HEK293 (cell line): ENCODE results near the gene COL19A1.

Experiments
- CTCF ChIA-PET: fragments of 350-600 bp; formaldehyde crosslinking; extraction: SDS; loops from one replicate; lab custom pipeline; 2021; ENCODE audit warnings: antibody characterized with exemption; lab: Yijun Ruan, JAX
- POLR2A ChIA-PET: fragments of 300-600 bp; formaldehyde crosslinking; extraction: SDS; loops from one replicate; lab custom pipeline; 2020; ENCODE audit warnings: antibody characterized with exemption, inconsistent platforms; lab: Yijun Ruan, JAX
- H3K27ac ChIP-seq: fragments of 200-500 bp; sonication (Bioruptor generic); 2 replicates; pipeline ENCODE4 v1.5.1; 2014; ENCODE audit warnings: low read depth, low read length, control low read depth, inconsistent platforms; ENCODE audit errors: extremely low read depth
- H3K36me3 ChIP-seq, 2 experiments: fragments of 200-500 bp in 1 of 2; sonication (Bioruptor generic) in 1 of 2; 1 replicate in 1 of 2; 2 replicates in 1 of 2; pipeline ENCODE4 v1.5.1; 2014 to 2017; ENCODE audit warnings: inconsistent platforms in 2 of 2, low read length in 2 of 2; ENCODE audit not compliant: control insufficient read depth in 2 of 2, insufficient read depth in 1 of 2
- H3K4me1 ChIP-seq: fragments of 200-500 bp; sonication (Bioruptor generic); 2 replicates; pipeline ENCODE4 v1.5.1; 2014; ENCODE audit warnings: mild to moderate bottlenecking, low read length, inconsistent platforms; ENCODE audit not compliant: control insufficient read depth, insufficient read depth
- H3K4me3 ChIP-seq: 2 replicates; pipeline ENCODE4 v1.5.1; 2011; ENCODE audit warnings: low read depth, mild to moderate bottlenecking, control low read depth, low read length, moderate library complexity
- H3K9me3 ChIP-seq: fragments of 200-500 bp; sonication (Bioruptor generic); 2 replicates; pipeline ENCODE4 v1.5.1; 2014; ENCODE audit warnings: low read depth, low read length, inconsistent platforms; ENCODE audit not compliant: control insufficient read depth, insufficient read depth
- ATF2 ChIP-seq: fragments of 450-650 bp; formaldehyde crosslinking; IDR thresholded peaks from 2 replicates; pipeline ENCODE4 v1.5.1; 2016; ENCODE audit warnings: missing biosample characterization, missing genetic modification characterization, low read depth
- ELK4 ChIP-seq: IDR thresholded peaks from 2 replicates; pipeline ENCODE4 v1.6.1; 2011; ENCODE audit warnings: mild to moderate bottlenecking, low read depth, low read length, borderline replicate concordance
- GLI2 ChIP-seq: fragments of 450-650 bp; formaldehyde crosslinking; IDR thresholded peaks from 2 replicates; pipeline ENCODE4; 2017; ENCODE audit warnings: missing biosample characterization, missing genetic modification characterization, low read depth, borderline replicate concordance
- REPIN1 ChIP-seq: fragments of 450-650 bp; formaldehyde crosslinking; IDR thresholded peaks from 2 replicates; pipeline ENCODE4 v1.5.1; 2017; ENCODE audit warnings: missing biosample characterization, missing genetic modification characterization, low read depth
- SP3 ChIP-seq: fragments of 450-650 bp; formaldehyde crosslinking; IDR thresholded peaks from 2 replicates; pipeline ENCODE4 v1.5.1; 2016; ENCODE audit warnings: missing biosample characterization, missing genetic modification characterization
- TSHZ1 ChIP-seq: fragments of 450-650 bp; formaldehyde crosslinking; IDR thresholded peaks from 2 replicates; pipeline ENCODE4 v1.5.1; 2016; ENCODE audit warnings: missing biosample characterization, missing genetic modification characterization, borderline replicate concordance
- ZBTB21 ChIP-seq: fragments of 450-650 bp; formaldehyde crosslinking; IDR thresholded peaks from 2 replicates; pipeline ENCODE4 v1.5.1; 2017; ENCODE audit warnings: missing biosample characterization, missing genetic modification characterization
- ZBTB44 ChIP-seq: fragments of 450-650 bp; IDR thresholded peaks from 2 replicates; pipeline ENCODE4 v1.5.1; 2018; ENCODE audit warnings: missing biosample characterization, mild to moderate bottlenecking, missing genetic modification characterization
- ZFP3 ChIP-seq: fragments of 450-650 bp; formaldehyde crosslinking; IDR thresholded peaks from 2 replicates; pipeline ENCODE4 v1.5.1; 2016; ENCODE audit warnings: low read depth, missing biosample characterization, missing genetic modification characterization
- ZFP37 ChIP-seq: fragments of 450-650 bp; formaldehyde crosslinking; IDR thresholded peaks from 2 replicates; pipeline ENCODE4 v1.5.1; 2016; ENCODE audit warnings: missing biosample characterization, missing genetic modification characterization
- ZNF132 ChIP-seq: fragments of 450-650 bp; formaldehyde crosslinking; IDR thresholded peaks from 2 replicates; pipeline ENCODE4 v1.5.1; 2017; ENCODE audit warnings: missing biosample characterization, missing genetic modification characterization, borderline replicate concordance
- ZNF138 ChIP-seq: fragments of 450-650 bp; formaldehyde crosslinking; IDR thresholded peaks from 2 replicates; pipeline ENCODE4 v1.5.1; 2016; ENCODE audit warnings: missing biosample characterization, missing genetic modification characterization, borderline replicate concordance
- ZNF148 ChIP-seq: fragments of 450-650 bp; formaldehyde crosslinking; IDR thresholded peaks from 2 replicates; pipeline ENCODE4 v1.5.0; 2017; ENCODE audit warnings: missing biosample characterization, missing genetic modification characterization, borderline replicate concordance
- ZNF391 ChIP-seq: fragments of 450-650 bp; formaldehyde crosslinking; IDR thresholded peaks from 2 replicates; pipeline ENCODE4 v1.5.1; 2016; ENCODE audit warnings: low read depth, missing biosample characterization, missing genetic modification characterization, borderline replicate concordance
- ZNF513 ChIP-seq: fragments of 450-650 bp; IDR thresholded peaks from 2 replicates; pipeline ENCODE4 v1.5.1; 2018; ENCODE audit warnings: missing biosample characterization, missing genetic modification characterization
- ZNF521 ChIP-seq: fragments of 450-650 bp; formaldehyde crosslinking; IDR thresholded peaks from 2 replicates; pipeline ENCODE4 v1.5.1; 2017; ENCODE audit warnings: missing biosample characterization, mild to moderate bottlenecking, missing genetic modification characterization
- ZNF580 ChIP-seq: fragments of 450-650 bp; formaldehyde crosslinking; IDR thresholded peaks from 2 replicates; pipeline ENCODE4 v1.5.1; 2016; ENCODE audit warnings: missing biosample characterization, missing genetic modification characterization
- ZNF610 ChIP-seq: fragments of 450-650 bp; formaldehyde crosslinking; IDR thresholded peaks from 2 replicates; pipeline ENCODE4 v1.5.1; 2016; ENCODE audit warnings: missing biosample characterization, missing genetic modification characterization, borderline replicate concordance
- ZNF621 ChIP-seq: fragments of 450-650 bp; formaldehyde crosslinking; IDR thresholded peaks from 2 replicates; pipeline ENCODE4 v1.5.1; 2017; ENCODE audit warnings: missing biosample characterization, missing genetic modification characterization
- ZNF707 ChIP-seq: fragments of 450-650 bp; formaldehyde crosslinking; IDR thresholded peaks from 2 replicates; pipeline ENCODE4 v1.5.1; 2016; ENCODE audit warnings: missing biosample characterization, missing genetic modification characterization
- ZNF791 ChIP-seq: fragments of 450-650 bp; formaldehyde crosslinking; IDR thresholded peaks from 2 replicates; pipeline ENCODE4 v1.5.1; 2016; ENCODE audit warnings: missing biosample characterization, missing genetic modification characterization

COL19A1 gene

GRCh38 chr6:69818223-69818930 lies 48.0 kb upstream of the COL19A1 start:
- no peaks in the 10 kb centered on the region for H3K4me1 ChIP-seq
- no peaks in the 10 kb centered on the region for H3K9me3 ChIP-seq
- TF ChIP-seq ZNF791 (no peak), ZNF521 (tag by site-specific recombination) (no peak), SP3 (tag by site-specific recombination) (no peak), ZNF513 (tag by site-specific recombination) (no peak), ZBTB44 (tag by site-specific recombination) (no peak), ZFP37 (tag by site-specific recombination) (no peak), ZFP3 (tag by site-specific recombination) (no peak), ZNF391 (tag by site-specific recombination) (no peak), ZNF621 (tag by site-specific recombination) (no peak), ZBTB21 (tag by site-specific recombination) (no peak), ZNF580 (tag by site-specific recombination) (no peak)
- CTCF ChIA-PET = interaction anchor here (0.7 to 1.5 kb wide), 2 partner anchors 17 to 18 kb away, joined by 3 read pairs; no protein-coding TSS in a partner anchor
- POLR2A ChIA-PET = interaction anchor here (0.7 kb wide), 1 partner anchor 19 kb away, joined by 6 read pairs; no protein-coding TSS in a partner anchor
- H3K27ac ChIP-seq = no peak overlapping the region
- H3K4me3 ChIP-seq = no peak overlapping the region
- no peaks in the 10 kb centered on the region for H3K36me3 ChIP-seq

- H3K4me1 ChIP-seq = no peaks in the 10 kb centered on the region
- no peak overlapping the region for H3K4me3 ChIP-seq
- H3K36me3 ChIP-seq = no peaks in the 10 kb centered on the region
- H3K9me3 ChIP-seq = no peaks in the 10 kb centered on the region
- CTCF ChIA-PET = interaction anchor here (0.7 to 1.5 kb wide), 4 partner anchors 16 to 1184 kb away, joined by 3 to 5 read pairs (median 3); partner anchors contain the start of gene ADGRB3
- H3K27ac ChIP-seq = no peak overlapping the region
- POLR2A ChIA-PET = interaction anchor here (0.7 kb wide), 1 partner anchor 18 kb away, joined by 6 read pairs; no protein-coding TSS in a partner anchor
- no peak for TF ChIP-seq REPIN1
- TF ChIP-seq ELK4 = no peak
- TF ChIP-seq ZNF521 (tag by site-specific recombination) = no peak
- no peak for TF ChIP-seq TSHZ1 (tag by site-specific recombination)
- TF ChIP-seq ATF2 (tag by site-specific recombination) = no peak
- no peak for TF ChIP-seq ZNF707 (tag by site-specific recombination)
- TF ChIP-seq ZNF148 (tag by site-specific recombination) = no peak
- no peak for TF ChIP-seq ZNF610 (tag by site-specific recombination)
- no peak for TF ChIP-seq ZNF132
- TF ChIP-seq ZNF138 = no peak
- no peak for TF ChIP-seq GLI2 (tag by site-specific recombination)
Observed at GRCh38 chr6:69819138-69819537, 47.2 kb upstream of the COL19A1 start.
